Gastroesophageal sphincter (tissue), 3 donors: ENCODE measurements around the gene AGTRAP.

Experiments
- CTCF ChIP-seq, 4 experiments: fragments of 200-600 bp in 2 of 4; fragments of 450-650 bp in 2 of 4; sonication (generic) in 1 of 4; IDR thresholded peaks; one replicate each; pipeline ENCODE4 v1.5.1; 2017 to 2019; ENCODE audit warnings: antibody characterized with exemption in 4 of 4, mild to moderate bottlenecking in 2 of 4, moderate library complexity in 2 of 4
- EP300 ChIP-seq: sonication (generic); formaldehyde crosslinking; IDR thresholded peaks from one replicate; pipeline ENCODE4 v1.6.1; 2017; ENCODE audit warnings: antibody characterized with exemption, mild to moderate bottlenecking
- POLR2A ChIP-seq, 2 donors: fragments of 450-650 bp; IDR thresholded peaks; one replicate each; pipeline ENCODE4 v1.6.1; 2017; ENCODE audit warnings: antibody characterized with exemption in 2 of 2, mild to moderate bottlenecking in 2 of 2, moderate library complexity in 1 of 2

- TF ChIP-seq CTCF (IDR thresholded peaks at IDR 0.05) (no peak), POLR2A (IDR thresholded peaks at IDR 0.05) (no peak), EP300 (no peak)
Measured at GRCh38 chr1:11741919-11742558, 6.1 kb downstream of the AGTRAP start.
